GM21528 (cell line): ENCODE data around the gene BDKRB2.

Experiments used
- ATAC-seq: cut with Tn5 transposase; IDR thresholded peaks from one replicate; pipeline ENCODE4 v1.9.1; 2021; ENCODE audit warnings: mild to moderate bottlenecking, moderate library complexity; ENCODE audit not compliant: unreplicated experiment, low FRiP score

Gene BDKRB2

GRCh38 chr14:96267916-96268315, 63.3 kb downstream of the BDKRB2 start:
- ATAC-seq = no peak

GRCh38 chr14:96268431-96269358, 64.1 kb downstream of the BDKRB2 start:
- ATAC-seq = no peak

- ATAC-seq = no peak
Measured at GRCh38 chr14:96269359-96269710, 64.7 kb downstream of the BDKRB2 start.

GRCh38 chr14:96270565-96271420, 66.2 kb downstream of the BDKRB2 start:
- ATAC-seq = no peak

- no peak for ATAC-seq
Measured at GRCh38 chr14:96271421-96271762, 66.8 kb downstream of the BDKRB2 start.

DNA sequence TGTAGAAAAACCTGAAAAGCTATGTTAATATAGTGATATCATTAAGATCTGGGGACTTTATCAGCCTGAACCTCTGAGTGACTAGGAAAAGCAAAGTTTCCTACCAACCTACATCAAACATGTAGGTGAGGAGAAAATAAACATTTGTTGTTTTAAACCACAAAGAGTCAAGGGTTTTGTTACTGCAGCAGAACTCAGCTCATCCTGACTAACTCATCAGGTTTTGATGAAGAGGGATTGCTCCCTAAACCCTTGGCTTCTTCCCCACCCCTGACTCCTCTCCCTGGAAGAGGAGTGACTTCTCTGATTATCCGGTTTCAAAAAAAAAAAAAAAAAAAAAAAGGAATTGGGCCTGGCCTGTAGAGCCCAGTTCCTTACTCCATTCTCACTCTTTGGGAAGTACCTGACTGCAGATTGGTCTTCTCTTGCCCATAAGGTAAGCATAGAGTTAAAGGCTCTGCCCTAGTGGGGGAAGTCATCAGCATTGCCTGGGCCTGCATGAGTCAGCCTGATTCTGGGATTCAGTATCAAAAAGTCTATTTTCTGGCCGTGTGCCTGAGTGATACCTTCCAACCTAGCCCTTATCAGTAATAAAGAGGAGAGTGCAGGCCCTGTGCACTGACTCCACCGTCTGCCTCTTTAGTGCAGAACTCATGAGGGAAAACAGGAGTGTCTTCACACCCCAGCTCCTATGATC, 68.3 kb downstream of the BDKRB2 start:
- no peak for ATAC-seq

- ATAC-seq = no peak
Measured at GRCh38 chr14:96273629-96274028, 69.0 kb downstream of the BDKRB2 start.

GRCh38 chr14:96274122-96274521, 69.5 kb downstream of the BDKRB2 start:
- ATAC-seq = no peak

GRCh38 chr14:96274543-96274942, 69.9 kb downstream of the BDKRB2 start:
- ATAC-seq = no peak

DNA sequence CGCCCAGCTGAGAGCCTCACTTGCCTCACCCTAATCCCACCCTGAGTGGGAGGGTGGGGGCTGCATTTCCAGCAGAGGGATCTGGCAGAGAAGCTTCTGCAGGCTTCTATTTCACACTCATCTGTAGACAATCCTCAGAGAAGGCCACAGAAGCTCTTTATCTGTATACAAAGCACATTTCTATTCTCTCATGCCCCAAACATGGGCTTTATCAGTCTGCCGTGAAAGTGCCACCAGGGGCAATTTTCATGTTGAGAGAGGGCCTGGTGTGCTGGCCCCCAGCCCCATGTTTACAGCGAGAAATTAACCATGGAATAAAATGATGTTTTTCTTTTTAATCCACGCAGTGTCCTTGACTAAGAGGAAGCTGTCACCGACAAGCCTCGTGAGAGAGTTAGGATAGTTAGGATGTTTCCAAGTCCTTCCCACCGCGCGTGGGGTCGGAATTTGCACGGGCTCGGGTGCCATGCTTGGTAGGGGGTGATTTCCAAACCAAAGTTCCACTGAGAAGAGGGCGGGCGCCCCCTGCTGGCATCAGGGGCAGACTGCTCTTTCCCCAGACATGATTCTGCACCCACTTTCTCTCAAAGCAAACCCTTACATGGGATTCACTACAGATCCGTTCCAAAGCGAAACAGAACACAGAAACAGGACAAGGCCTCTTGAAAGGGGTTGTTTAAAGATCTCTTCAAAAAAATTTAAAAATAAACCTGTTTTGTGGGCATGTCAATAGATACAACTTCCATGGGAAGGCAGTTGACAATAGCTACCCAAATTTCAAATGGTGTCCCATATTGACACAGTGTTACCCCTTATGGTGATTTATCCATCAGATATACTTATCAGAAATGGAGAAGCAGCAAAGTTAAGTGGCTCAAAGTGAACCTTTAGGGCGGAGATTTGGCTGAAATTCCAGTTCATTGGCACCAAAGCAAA, 70.8 kb downstream of the BDKRB2 start:
- no peak for ATAC-seq

DNA sequence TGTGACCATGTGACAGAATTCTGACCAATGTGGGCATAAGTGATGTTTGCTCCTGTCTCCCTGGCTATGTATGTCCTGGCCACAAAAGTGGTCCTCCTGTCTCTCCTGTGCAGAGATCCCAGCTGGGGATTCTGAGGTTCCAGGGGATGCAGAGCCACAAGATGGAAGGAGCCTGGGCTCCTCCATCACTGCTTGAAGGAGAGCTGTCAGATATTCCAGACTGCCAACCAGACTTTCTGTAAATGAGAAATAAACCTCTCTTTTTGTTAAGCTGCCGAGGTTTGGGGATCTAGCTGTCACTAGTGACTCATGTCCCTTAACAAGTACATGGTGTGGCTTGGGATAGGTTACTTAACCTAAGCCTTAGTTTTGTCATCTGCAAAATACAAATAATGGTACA, 73.3 kb downstream of the BDKRB2 start:
- ATAC-seq = no peak

DNA sequence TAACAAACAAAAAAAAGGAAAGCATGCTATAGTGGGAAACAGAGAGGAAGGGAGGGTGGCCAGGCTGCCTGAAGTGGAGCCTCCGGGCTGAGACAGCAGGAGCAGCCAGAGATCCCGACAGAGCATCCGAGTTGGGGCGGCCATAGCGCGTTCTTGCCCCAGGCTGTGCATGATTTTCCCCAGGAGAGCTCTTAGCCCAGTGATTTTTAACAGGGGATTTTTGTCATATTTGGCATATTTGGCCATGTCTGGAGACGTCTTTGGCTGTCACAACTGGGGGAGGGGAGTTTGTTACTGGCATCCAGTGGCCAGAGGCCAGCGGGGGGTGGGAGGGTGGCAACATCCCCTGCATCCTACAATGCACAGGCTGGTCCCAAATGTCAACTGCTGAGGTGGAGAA, 74.9 kb downstream of the BDKRB2 start:
- no peak for ATAC-seq

- ATAC-seq = no peak
Measured at GRCh38 chr14:96280104-96280503, 75.5 kb downstream of the BDKRB2 start.

DNA sequence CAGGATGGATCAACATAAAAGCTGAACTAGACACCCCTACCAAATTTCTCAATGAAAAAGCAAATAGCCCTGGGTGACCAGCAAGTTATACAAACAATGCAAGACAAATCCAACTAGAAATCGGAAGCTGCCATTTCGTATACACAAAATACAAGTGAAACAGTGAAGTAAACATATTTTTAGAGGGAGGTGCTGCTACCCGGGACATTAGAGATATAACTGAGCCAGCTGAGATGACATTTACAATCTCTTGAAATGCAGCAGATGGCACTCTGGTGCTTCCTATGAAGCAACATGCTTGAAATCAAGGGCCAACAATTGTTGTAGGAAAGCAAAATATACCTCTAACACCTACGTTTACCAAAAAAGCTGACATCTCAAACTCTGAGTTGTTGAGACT, 76.8 kb downstream of the BDKRB2 start:
- ATAC-seq = no peak

GRCh38 chr14:96284008-96284407, 79.4 kb downstream of the BDKRB2 start:
- no peak for ATAC-seq

- ATAC-seq = no peak
Measured at GRCh38 chr14:96284430-96284829, 79.8 kb downstream of the BDKRB2 start.

GRCh38 chr14:96285667-96286066, 81.0 kb downstream of the BDKRB2 start:
- no peak for ATAC-seq

GRCh38 chr14:96286251-96286650, 81.6 kb downstream of the BDKRB2 start:
- ATAC-seq = no peak

DNA sequence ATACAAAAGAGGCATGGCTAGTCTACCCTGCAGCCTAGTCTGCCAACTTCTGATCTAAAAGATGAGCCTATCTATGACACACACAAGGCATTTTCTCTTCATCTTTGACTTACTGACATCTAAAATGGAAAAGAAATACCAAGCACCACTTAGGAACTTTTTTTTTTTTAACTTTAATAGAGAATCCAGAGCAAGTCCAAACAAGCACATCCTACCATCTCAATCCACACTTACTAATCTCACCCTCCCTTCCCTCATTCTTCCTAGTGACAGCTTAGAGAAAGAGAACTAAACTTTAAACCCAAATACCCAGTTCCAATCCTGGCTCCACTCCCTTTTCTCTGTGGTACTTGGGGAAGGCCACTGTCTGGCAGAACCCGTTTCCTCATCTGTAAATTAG, 83.2 kb downstream of the BDKRB2 start:
- no peak for ATAC-seq
